NB4 (cell line): ENCODE data around the gene HTRA3.
A peak's percentile ranks its signal among the peaks of the same experiment; 100 is the strongest.
"Not testable (repeated sequence)": the region's sequence is repeated elsewhere in the genome, so short reads cannot be mapped to it uniquely, and the experiment has no call there.

Experiments used
- DNase-seq: peaks from one replicate; pipeline ENCODE4 v3.0.0; 2010; ENCODE audit warnings: low read depth
- H3K4me3 ChIP-seq: one replicate; pipeline ENCODE4 v1.5.1; 2011; ENCODE audit warnings: mild to moderate bottlenecking, low read depth, low read length, moderate library complexity
- CTCF ChIP-seq: IDR thresholded peaks from one replicate; pipeline ENCODE4 v1.5.1; 2012; ENCODE audit warnings: low read depth, low read length
- MAX ChIP-seq: IDR thresholded peaks from 2 replicates; pipeline ENCODE4 v1.6.1; 2011; ENCODE audit warnings: low read depth, low read length
- MYC ChIP-seq: IDR thresholded peaks from 2 replicates; pipeline ENCODE4 v1.6.1; 2011; ENCODE audit warnings: low read depth, low read length
- POLR2A ChIP-seq: IDR thresholded peaks from 2 replicates; pipeline ENCODE4 v1.6.1; 2011; ENCODE audit warnings: mild to moderate bottlenecking; ENCODE audit not compliant: insufficient read length; ENCODE audit errors: extremely low read depth

The HTRA3 gene

GRCh38 chr4:8348071-8348470, 78.5 kb downstream of the HTRA3 start:
- H3K4me3 ChIP-seq = no peak overlapping the region
- peak; percentile 87 for DNase-seq
- peak; percentile 90 for TF ChIP-seq MAX
- no peak for TF ChIP-seq CTCF
- no peak for TF ChIP-seq POLR2A
- peak; percentile 82 for TF ChIP-seq MYC

GRCh38 chr4:8349236-8349635, 79.7 kb downstream of the HTRA3 start:
- DNase-seq, H3K4me3 ChIP-seq: not testable (repeated sequence)

- H3K4me3 ChIP-seq = no peak overlapping the region
- TF ChIP-seq POLR2A = no peak
- no peak for TF ChIP-seq MAX
- no peak for TF ChIP-seq MYC
- TF ChIP-seq CTCF = no peak
- DNase-seq = no peak
Measured at GRCh38 chr4:8349664-8350236, 80.2 kb downstream of the HTRA3 start.

GRCh38 chr4:8350352-8350751, 80.8 kb downstream of the HTRA3 start:
- TF ChIP-seq MAX (no peak), CTCF (no peak), POLR2A (no peak), MYC (no peak)
- no peak for DNase-seq
- H3K4me3 ChIP-seq = no peak overlapping the region

- no peak for DNase-seq
- TF ChIP-seq POLR2A (no peak), MYC (no peak), MAX (no peak), CTCF (no peak)
- H3K4me3 ChIP-seq = no peak overlapping the region
Measured at GRCh38 chr4:8350841-8351461, 81.4 kb downstream of the HTRA3 start.

GRCh38 chr4:8351931-8352367, 82.4 kb downstream of the HTRA3 start:
- TF ChIP-seq CTCF (no peak), MAX (no peak), MYC (no peak), POLR2A (no peak)
- no peak overlapping the region for H3K4me3 ChIP-seq
- DNase-seq = no peak
